ENCODE data around the gene PSMC3. TPM values are rescaled to one million over a fixed set of nuclear protein-coding genes. Genes with fewer than 3 reads are reported as not detected.
A peak's percentile ranks its signal among the peaks of the same experiment; 100 is the strongest.

The PSMC3 gene
- total and polyA plus RNA-seq, 9 of the 15 experiments (the other 6 are each of a cell fraction or from before 2014, with no cell fraction given) = 44.3 to 324 (median 240) TPM

GRCh38 chr11:47378010-47378835 is 48.0 kb downstream of the PSMC3 start, which contains the start of gene SPI1 (continued):
- TF ChIP-seq RAD21 (CRISPR knock-in tag; conservative IDR thresholded peaks at IDR 0.05 in 1 of 2, IDR thresholded peaks at IDR 0.05 in 1 of 2) (0 out of 4 replicates have a peak, but pooled peaks of 1 of the 2 experiments have one; percentile 14), NR2C2 (CRISPR knock-in tag; IDR thresholded peaks at IDR 0.05) (peak; percentile 8; the same call in 1 of the 2 replicates), NR2C2 (tag; IDR thresholded peaks at IDR 0.05) (no peak; the same call in 1 of the 2 replicates), HNRNPLL (IDR thresholded peaks at IDR 0.05; ENCODE audit: low read depth, low read length, poor library complexity, severe bottlenecking) (no peak), ZBTB9 (CRISPR knock-in tag; IDR thresholded peaks at IDR 0.05) (0 out of 2 replicates have a peak, but pooled peaks have one; percentile 10), ZNF699 (CRISPR knock-in tag; IDR thresholded peaks at IDR 0.05; ENCODE audit: insufficient replicate concordance) (no peak), TAL1 (IDR thresholded peaks at IDR 0.05) (peak; percentile 89), MTF1 (CRISPR knock-in tag; IDR thresholded peaks at IDR 0.05; ENCODE audit: borderline replicate concordance) (no peak), PHF20 (IDR thresholded peaks at IDR 0.05; ENCODE audit: partially characterized antibody) (peak; percentile 78), MNT (conservative IDR thresholded peaks at IDR 0.05) (peak; percentile 15 to 62; a peak in 2 of 4 replicates), KDM5B (IDR thresholded peaks at IDR 0.05; ENCODE audit: insufficient replicate concordance, low read depth, low read length) (peak; percentile 58), BRF1 (IDR thresholded peaks at IDR 0.05; ENCODE audit: borderline replicate concordance, extremely low read depth, insufficient read length) (no peak), ZNF263 (CRISPR knock-in tag; IDR thresholded peaks at IDR 0.05; ENCODE audit: borderline replicate concordance) (peak; percentile 26), STAT5B (CRISPR knock-in tag; IDR thresholded peaks at IDR 0.05) (no peak), ZNF239 (CRISPR knock-in tag; IDR thresholded peaks at IDR 0.05) (peak; percentile 16; the same call in 1 of the 2 replicates), UBTF (IDR thresholded peaks at IDR 0.05; ENCODE audit: borderline replicate concordance in 1 of 2, low read depth in 2 of 2, low read length in 2 of 2) (0 out of 4 replicates have a peak, but pooled peaks of 1 of the 2 experiments have one; percentile 24), TBL1XR1 (IDR thresholded peaks at IDR 0.05; ENCODE audit: low read length in 2 of 2) (peak in 1 of 2 experiments; percentile 79; a peak in 2 of 4 replicates), CREM (IDR thresholded peaks at IDR 0.05; ENCODE audit: low read depth) (peak; percentile 90), MYC (IDR thresholded peaks at IDR 0.05; ENCODE audit: low read depth, low read length) (peak; percentile 68; the same call in 1 of the 2 replicates), MYC (CRISPR knock-in tag; IDR thresholded peaks at IDR 0.05; ENCODE audit: borderline replicate concordance, low read depth) (peak; percentile 29; the same call in 1 of the 2 replicates)
